Right lobe of liver (tissue), 6 donors: ENCODE results near the gene CBLC. TPM values are rescaled to one million over a fixed set of nuclear protein-coding genes. Genes with fewer than 3 reads are reported as not detected.
A peak's percentile ranks its signal among the peaks of the same experiment; 100 is the strongest.
"Not testable (repeated sequence)": the region's sequence is repeated elsewhere in the genome, so short reads cannot be mapped to it uniquely, and the experiment has no call there.

Source experiments
- ATAC-seq, 4 donors: fragments of 200-7000 bp; cut with Tn5 transposase; one replicate each; pipeline ENCODE4 v1.9.1; 2020; ENCODE audit warnings: mild to moderate bottlenecking in 4 of 4, moderate library complexity in 4 of 4
- DNase-seq, 3 donors: peaks; one replicate each; pipeline ENCODE4 v3.0.0-alpha.2; 2020
- H3K27ac ChIP-seq, 3 donors: fragments of 200-600 bp; one replicate each; pipeline ENCODE4 v1.8.0; 2022
- H3K27me3 ChIP-seq, 2 donors: fragments of 200-600 bp; one replicate each; pipeline ENCODE4 v1.8.0; 2022
- H3K36me3 ChIP-seq, 4 donors: fragments of 200-600 bp; sonication (generic) in 1 of 4; one replicate each; pipeline versions ENCODE4 v1.5.1 to v1.8.0; 2017 to 2022; ENCODE audit warnings: control low read depth in 1 of 4
- H3K4me1 ChIP-seq, 4 donors: fragments of 200-600 bp; sonication (generic) in 1 of 4; one replicate each; pipeline versions ENCODE4 v1.5.1 to v1.8.0; 2017 to 2022; ENCODE audit warnings: control low read depth in 1 of 4
- H3K4me3 ChIP-seq, 3 donors: fragments of 200-600 bp; one replicate each; pipeline ENCODE4 v1.8.0; 2022
- H3K9me3 ChIP-seq, 4 donors: fragments of 200-600 bp; sonication (generic) in 1 of 4; one replicate each; pipeline versions ENCODE4 v1.5.1 to v1.8.0; 2017 to 2022; ENCODE audit warnings: control low read depth in 1 of 4
- CTCF ChIP-seq, 4 donors: fragments of 200-600 bp in 3 of 4; fragments of 450-650 bp in 1 of 4; IDR thresholded peaks; one replicate each; pipeline versions ENCODE4 v1.5.1 to v1.8.0; 2016 to 2022; ENCODE audit warnings: antibody characterized with exemption in 4 of 4, mild to moderate bottlenecking in 2 of 4
- POLR2A ChIP-seq: fragments of 450-650 bp; IDR thresholded peaks from one replicate; pipeline ENCODE4 v1.6.1; 2017; ENCODE audit warnings: antibody characterized with exemption, mild to moderate bottlenecking
- WGBS: methylation state at CpG from one replicate; pipeline ENCODE4 v1.1.6; 2018; ENCODE audit warnings: low coverage, low lambda C conversion rate; ENCODE audit not compliant: insufficient coverage; ENCODE audit errors: missing lambda C conversion rate; 5-methylcytosine and 5-hydroxymethylcytosine counted together
- intact Hi-C, 2 donors: fragments of 100-400 bp; cut with DNase I; formaldehyde crosslinking; loops; one replicate each; pipeline versions ENCODE4 v1.11.2 to v1.14.1; 2022
- total RNA-seq, 6 experiments: library from RNA; depleted of rRNA in 2 of 6; stranded (reverse); fragments of >200 nt in 2 of 6; fragmentation: NEBNext Ultra II Directional in 3 of 6; extraction: Animal tissue kit (Norgen Biotek cat#: 25700) in 3 of 6; gene quantifications; one replicate each; pipeline versions ENCODE4 v1.1.0 to v1.2.4, GENCODE V29; 2016 to 2023
- donor health status: DM: no; HTN: yes; CAD: no.
- donor health status: DM: no; HTN: no; CAD: no.
- donor health status: DM: no; HTN: no; CAD: no.
- donor health status: DM: no; HTN: yes; CAD: no.
- donor health status: DM: no; HTN: yes; CAD: no.

The CBLC gene
- total RNA-seq, 6 experiments from 2014 or later = 9.8 to 19.4 (median 15.6) TPM

DNA sequence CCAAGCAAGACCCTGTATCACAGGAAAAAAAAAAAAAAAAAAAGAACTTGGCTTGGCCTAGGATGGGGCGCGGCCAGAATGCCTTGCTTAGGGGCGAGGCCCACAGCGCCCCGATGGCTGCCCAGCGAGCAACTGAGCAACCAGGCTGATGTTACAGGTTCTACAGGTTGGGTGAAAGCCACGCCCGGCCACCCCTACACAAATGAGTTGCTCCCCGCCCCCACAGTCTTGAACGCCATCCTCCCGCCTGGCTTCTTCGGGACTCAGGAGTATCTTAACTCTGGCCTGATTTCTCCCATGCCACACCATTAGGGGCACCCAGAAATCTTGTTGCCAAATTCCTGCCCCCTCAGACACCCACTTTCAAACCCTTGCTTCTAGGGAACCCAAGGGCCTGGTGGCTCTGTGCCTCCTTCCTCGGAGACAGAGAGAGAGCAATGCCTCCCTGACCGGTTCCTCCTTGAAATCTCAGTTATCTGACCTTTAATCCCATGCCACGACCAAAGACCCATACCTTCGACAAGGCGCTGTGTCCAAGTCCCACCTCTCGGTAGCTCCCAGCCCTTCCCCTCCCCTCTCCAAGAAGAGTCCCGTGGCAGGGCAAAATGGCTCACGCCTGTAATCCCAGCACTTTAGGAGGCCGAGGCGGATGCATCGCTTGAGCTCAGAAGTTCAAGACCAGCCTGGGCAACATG is 1.1 kb upstream of the CBLC start:
- H3K36me3 ChIP-seq = peaks cover 0 to 5% (median 0%) of the 10 kb centered on the region in 4 donors
- no peaks in the 10 kb centered on the region for H3K9me3 ChIP-seq
- WGBS = 87% methylated on average over 18 of the region's 23 CpGs
- no peaks in the 10 kb centered on the region for H3K27me3 ChIP-seq
- peaks cover 0 to 38% (median 16%) of the 10 kb centered on the region in 4 donors for H3K4me1 ChIP-seq
- no peak for DNase-seq
- H3K27ac ChIP-seq = peak overlapping the region in 2 of 3 donors; percentile 83 to 90
- TF ChIP-seq POLR2A = no peak
- no peak for TF ChIP-seq CTCF (IDR thresholded peaks at IDR 0.05)
- ATAC-seq = no peak
- H3K4me3 ChIP-seq = no peak overlapping the region
- intact Hi-C loops = no loop called here

DNA sequence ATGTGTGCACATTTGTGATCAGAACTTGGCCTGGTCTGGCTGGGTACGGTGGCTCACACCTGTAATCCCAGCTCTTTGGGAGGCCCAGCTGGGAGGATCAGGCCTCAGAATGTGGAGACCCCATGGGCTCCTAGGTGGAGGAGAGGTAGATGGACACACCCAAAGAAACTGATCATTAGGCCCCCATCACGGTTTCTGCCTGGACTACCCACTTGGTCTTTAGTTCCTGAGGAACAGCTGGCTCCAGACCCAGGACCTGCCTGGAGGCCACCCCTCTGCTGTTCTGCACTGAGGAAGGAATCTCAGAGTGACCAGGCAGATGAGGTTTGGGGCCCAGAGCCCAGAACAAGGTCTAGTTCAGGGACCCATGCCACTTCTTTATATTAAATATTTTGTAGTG is 1.5 kb downstream of the CBLC start:
- no peak overlapping the region for H3K4me3 ChIP-seq
- H3K36me3 ChIP-seq = peaks cover 0 to 5% (median 0%) of the 10 kb centered on the region in 4 donors
- no peak for DNase-seq
- intact Hi-C loops = no loop called here
- ATAC-seq = no peak
- H3K27me3 ChIP-seq = no peaks in the 10 kb centered on the region
- peaks cover 0 to 28% (median 11%) of the 10 kb centered on the region in 4 donors for H3K4me1 ChIP-seq
- no peak for TF ChIP-seq CTCF (IDR thresholded peaks at IDR 0.05)
- no peak for TF ChIP-seq POLR2A
- no peak overlapping the region for H3K27ac ChIP-seq
- WGBS = 86% methylated on average over 1 of the region's 2 CpGs
- H3K9me3 ChIP-seq = no peaks in the 10 kb centered on the region

DNA sequence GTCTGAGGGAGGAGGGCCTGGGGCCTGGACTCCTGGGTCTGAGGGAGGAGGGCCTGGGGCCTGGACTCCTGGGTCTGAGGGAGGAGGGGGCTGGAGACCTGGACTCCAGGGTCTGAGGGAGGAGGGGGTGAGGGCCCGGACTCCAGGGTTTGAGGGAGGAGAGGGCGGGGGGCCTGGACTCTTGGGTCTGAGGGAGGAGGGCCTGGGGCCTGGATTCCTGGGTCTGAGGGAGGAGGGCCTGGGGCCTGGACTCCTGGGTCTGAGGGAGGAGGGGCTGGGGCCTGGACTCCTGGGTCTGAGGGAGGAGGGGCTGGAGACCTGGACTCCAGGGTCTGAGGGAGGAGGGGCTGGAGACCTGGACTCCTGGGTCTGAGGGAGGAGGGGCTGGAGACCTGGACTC is 4.0 kb downstream of the CBLC start:
- intact Hi-C loops = loop anchor here in 1 of 2 donors (10.0 kb wide), 1 partner anchor 63 kb away; the partner anchor contains the start of gene NECTIN2
- ATAC-seq, H3K27ac ChIP-seq, H3K4me3 ChIP-seq, DNase-seq, H3K27me3 ChIP-seq, H3K9me3 ChIP-seq: not testable (repeated sequence)
- Histone ChIP-seq H3K36me3 (peaks cover 0 to 17% (median 0%) of the 10 kb centered on the region in 4 donors), H3K4me1 (peaks cover 0 to 10% (median 5%) of the 10 kb centered on the region in 4 donors)
- no CpG with 5 or more reads among the region's 2 CpGs for WGBS

DNA sequence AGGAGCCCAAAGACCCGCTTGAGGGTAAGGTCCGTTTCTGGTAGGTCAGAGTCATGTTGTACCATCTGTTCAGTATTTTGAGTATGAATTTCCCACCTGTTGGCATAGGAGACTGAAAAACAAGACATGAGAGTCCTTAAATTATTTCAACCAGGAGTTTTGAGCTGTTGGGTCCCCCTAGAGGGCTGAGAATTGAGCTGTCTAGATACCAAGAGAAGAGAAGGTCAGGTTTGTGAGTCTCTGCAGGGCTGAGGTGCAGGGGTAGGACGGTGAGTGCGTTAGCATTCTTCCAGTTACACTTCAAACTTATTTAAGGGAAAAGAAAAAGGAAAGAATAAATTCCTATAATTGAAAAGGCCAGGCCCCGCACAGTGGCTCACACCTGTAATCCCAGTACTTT is 5.0 kb downstream of the CBLC start:
- no peaks in the 10 kb centered on the region for H3K9me3 ChIP-seq
- peaks cover 0 to 19% (median 0%) of the 10 kb centered on the region in 4 donors for H3K36me3 ChIP-seq
- ATAC-seq (no peak), DNase-seq (no peak)
- WGBS = 89% methylated on average over 5 of the region's 5 CpGs
- intact Hi-C loops = loop anchor here in 1 of 2 donors (10.0 kb wide), 1 partner anchor 62 kb away; the partner anchor contains the start of gene NECTIN2
- no peak overlapping the region for H3K4me3 ChIP-seq
- H3K27me3 ChIP-seq = no peaks in the 10 kb centered on the region
- no peak overlapping the region for H3K27ac ChIP-seq
- H3K4me1 ChIP-seq = peaks cover 0 to 9% (median 2%) of the 10 kb centered on the region in 4 donors
- peak in 2 of 4 donors; percentile 6 to 7 for TF ChIP-seq CTCF (IDR thresholded peaks at IDR 0.05)
- TF ChIP-seq POLR2A = no peak

GRCh38 chr19:44783545-44783944 is 5.9 kb downstream of the CBLC start:
- Histone ChIP-seq H3K4me3 (no peak overlapping the region), H3K36me3 (peaks cover 0 to 19% (median 3%) of the 10 kb centered on the region in 4 donors), H3K4me1 (peaks cover 0 to 9% (median 2%) of the 10 kb centered on the region in 4 donors), H3K9me3 (no peaks in the 10 kb centered on the region), H3K27ac (no peak overlapping the region), H3K27me3 (no peaks in the 10 kb centered on the region)
- DNase-seq (no peak), ATAC-seq (no peak)
- WGBS = 95% methylated on average over 4 of the region's 4 CpGs
- intact Hi-C loops = loop anchor here in 1 of 2 donors (10.0 kb wide), 1 partner anchor 61 kb away; the partner anchor contains the start of gene NECTIN2
- TF ChIP-seq CTCF (IDR thresholded peaks at IDR 0.05) = no peak
- TF ChIP-seq POLR2A = no peak
